GM12874 (cell line): ENCODE results near the gene CHCHD6.

Experiments used
- CTCF ChIP-seq: IDR thresholded peaks from 2 replicates; pipeline ENCODE4 v1.5.1; 2011; ENCODE audit warnings: low read depth, mild to moderate bottlenecking, control low read depth, low read length, moderate library complexity; ENCODE audit not compliant: insufficient read depth

CHCHD6 gene

GRCh38 chr3:126703512-126704493 lies at the start of gene CHCHD6:
Gene CHCHD6, plus strand, starts transcription at chr3:126704240. Its CDS starts 73 bp downstream, at chr3:126704313.
- TF ChIP-seq CTCF = no peak

- TF ChIP-seq CTCF = no peak
These were observed 49.3 kb upstream of the CHCHD6 start, which contains the start of gene TXNRD3 for GRCh38 chr3:126654571-126655383. Gene TXNRD3, minus strand, starts transcription at chr3:126655124.

- no peak for TF ChIP-seq CTCF
These were observed 48.2 kb upstream of the CHCHD6 start for GRCh38 chr3:126655887-126656286.

GRCh38 chr3:126656371-126657134 lies 47.5 kb upstream of the CHCHD6 start:
- TF ChIP-seq CTCF = no peak

GRCh38 chr3:126657901-126658300 lies 46.1 kb upstream of the CHCHD6 start:
- TF ChIP-seq CTCF = no peak

- no peak for TF ChIP-seq CTCF
These were observed 45.5 kb upstream of the CHCHD6 start for GRCh38 chr3:126658584-126658983.
